ENCODE results near the gene ADH1A. TPM values are rescaled to one million over a fixed set of nuclear protein-coding genes. Genes with fewer than 3 reads are reported as not detected.

The ADH1A gene
- total RNA-seq (2014; rRNA removed) (not detected in 2 replicates), Bru-seq, nascent RNA (not detected), BruChase-seq, experiment 1, labeled RNA remaining after a 6-hour chase (not detected), BruChase-seq, experiment 2, labeled RNA remaining after a 2-hour chase (not detected)
- long read RNA-seq = 0 reads

DNA sequence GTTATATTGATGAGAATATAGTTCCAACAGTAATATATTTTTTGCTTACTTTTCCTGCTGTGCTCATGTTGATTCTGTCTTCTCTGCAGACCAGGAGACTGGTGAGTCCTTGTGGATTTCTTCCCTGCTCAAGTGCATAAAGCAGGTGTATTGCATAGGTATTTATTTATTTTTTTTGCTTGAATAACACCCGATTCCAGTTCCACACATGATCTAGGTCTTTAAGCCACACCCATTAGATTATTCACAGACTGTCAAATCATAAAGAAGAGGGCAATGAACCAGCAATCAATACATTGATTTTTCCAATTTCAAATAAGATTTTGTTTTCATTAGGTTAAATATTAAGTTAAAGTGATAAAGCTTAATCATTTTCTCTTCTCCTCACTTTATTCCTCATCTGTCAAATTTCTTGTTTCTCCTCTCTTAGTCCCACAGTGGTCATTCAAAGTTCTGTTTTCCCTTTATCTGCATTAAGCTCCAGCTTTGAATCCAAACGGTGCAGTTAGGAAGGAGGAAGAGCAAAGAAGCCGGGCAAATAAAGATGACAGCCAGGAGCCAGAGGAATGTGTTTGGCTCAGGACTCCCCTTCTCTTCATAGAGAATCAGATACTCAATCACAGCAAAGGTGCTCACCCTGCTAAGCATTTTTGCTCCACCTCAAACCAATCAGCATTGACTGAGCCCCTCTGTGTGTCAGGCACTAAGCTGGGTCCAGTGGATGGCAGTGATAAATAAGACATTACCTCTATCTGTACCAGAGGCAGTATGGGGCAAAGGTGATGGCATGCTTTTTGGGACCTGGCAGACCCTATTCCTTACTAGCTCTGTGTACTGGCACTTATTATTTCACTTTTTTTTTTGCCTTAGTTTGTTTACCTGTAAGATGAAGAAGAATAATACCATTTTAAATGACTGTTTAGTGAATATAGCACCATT, at the start of gene ADH1A:
TSS of gene ADH1A (minus strand) at position 138 of the 939 bp plus-strand sequence. CDS start at position 67, 71 bp downstream.
- Histone ChIP-seq H3F3A (ENCODE audit: low read length, unreplicated experiment) (no peaks in the 10 kb centered on the region), H3K36me3 (ENCODE audit: low read depth, low read length) (no peaks in the 10 kb centered on the region), H4K20me1 (ENCODE audit: low read length) (no peaks in the 10 kb centered on the region), H3K9me2 (replicated peaks; ENCODE audit: low read length) (no peaks in the 10 kb centered on the region), H3K4me2 (ENCODE audit: low read length) (no peak within 1 kb of the TSS), H3K4me1 (ENCODE audit: insufficient read depth, low read length) (no peaks in the 10 kb centered on the region), H3K4me3 (ENCODE audit: low read length) (no peak within 1 kb of the TSS), H3K27ac (ENCODE audit: low read length) (no peak within 1 kb of the TSS), H3K9me3 (ENCODE audit: low read length) (no peaks in the 10 kb centered on the region), H3K79me2 (ENCODE audit: low read length) (no peaks in the 10 kb centered on the region), H3K9ac (ENCODE audit: low read length) (no peak within 1 kb of the TSS), H2AFZ (ENCODE audit: low read length) (no peak within 1 kb of the TSS), H3K27me3 (ENCODE audit: low read length) (no peaks in the 10 kb centered on the region)
- ChIA-PET POLR2A (ENCODE audit: unreplicated experiment) (no interaction called here), CTCF (no interaction called here)
- no TSS peak for BruUV-seq (replicated peaks)
- TF ChIP-seq CTCF (conservative IDR thresholded peaks at IDR 0.05; ENCODE audit: low read depth, low read length) (no peak), EZH2 (IDR thresholded peaks at IDR 0.05; ENCODE audit: low read length, unreplicated experiment) (no peak), EZH2phosphoT487 (IDR thresholded peaks at IDR 0.05; ENCODE audit: borderline replicate concordance, low read length) (no peak)
- DNase-seq (no peak), ATAC-seq (no peak)
- intact Hi-C loops (cut with micrococcal nuclease) = no loop called here

- Histone ChIP-seq H3K4me2 (ENCODE audit: low read length) (no peak overlapping the region), H3K9me2 (replicated peaks; ENCODE audit: low read length) (no peaks in the 10 kb centered on the region), H3K27me3 (ENCODE audit: low read length) (peaks cover 18% of the 10 kb centered on the region), H3K4me3 (ENCODE audit: low read length) (no peak overlapping the region), H4K20me1 (ENCODE audit: low read length) (no peaks in the 10 kb centered on the region), H3K9ac (ENCODE audit: low read length) (no peak overlapping the region), H2AFZ (ENCODE audit: low read length) (no peak overlapping the region), H3K27ac (ENCODE audit: low read length) (no peak overlapping the region), H3K36me3 (ENCODE audit: low read depth, low read length) (no peaks in the 10 kb centered on the region), H3K79me2 (ENCODE audit: low read length) (no peaks in the 10 kb centered on the region), H3K9me3 (ENCODE audit: low read length) (no peaks in the 10 kb centered on the region), H3K4me1 (ENCODE audit: insufficient read depth, low read length) (no peaks in the 10 kb centered on the region), H3F3A (ENCODE audit: low read length, unreplicated experiment) (no peaks in the 10 kb centered on the region)
- CTCF ChIA-PET = no interaction called here
- no TSS peak for BruUV-seq (replicated peaks)
- TF ChIP-seq EZH2 (IDR thresholded peaks at IDR 0.05; ENCODE audit: low read length, unreplicated experiment) (no peak), CTCF (conservative IDR thresholded peaks at IDR 0.05; ENCODE audit: low read depth, low read length) (no peak), EZH2phosphoT487 (IDR thresholded peaks at IDR 0.05; ENCODE audit: borderline replicate concordance, low read length) (no peak)
- DNase-seq (no peak), ATAC-seq (no peak)
- POLR2A ChIA-PET (ENCODE audit: unreplicated experiment) = no interaction called here
- intact Hi-C loops (cut with micrococcal nuclease) = no loop called here
Observed at GRCh38 chr4:99339172-99339571, 48.4 kb upstream of the ADH1A start.

DNA sequence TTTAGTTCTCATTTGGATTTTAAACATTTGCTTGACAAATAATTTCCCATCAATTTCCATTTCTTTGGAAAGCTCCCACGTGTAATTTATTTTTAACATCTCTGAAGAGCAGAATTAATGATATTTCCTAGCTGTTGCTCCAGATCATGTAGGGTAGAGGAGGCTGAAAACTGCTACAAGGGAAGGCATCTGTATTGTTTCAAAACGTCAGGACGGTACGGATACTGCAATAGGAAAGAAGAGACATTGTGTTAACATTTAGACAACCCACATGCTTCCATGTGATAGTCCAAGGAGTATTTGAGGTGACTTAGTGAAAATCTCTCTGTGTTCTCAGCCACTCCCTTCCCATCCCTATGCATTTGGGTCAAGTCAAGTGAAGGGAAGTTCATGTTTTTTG, 45.8 kb upstream of the ADH1A start:
- no TSS peak for BruUV-seq (replicated peaks)
- Histone ChIP-seq H3K9me3 (ENCODE audit: low read length) (no peaks in the 10 kb centered on the region), H3K27me3 (ENCODE audit: low read length) (peaks cover 18% of the 10 kb centered on the region), H4K20me1 (ENCODE audit: low read length) (no peaks in the 10 kb centered on the region), H3K36me3 (ENCODE audit: low read depth, low read length) (no peaks in the 10 kb centered on the region), H3K79me2 (ENCODE audit: low read length) (no peaks in the 10 kb centered on the region), H3K9ac (ENCODE audit: low read length) (no peak overlapping the region), H3K4me3 (ENCODE audit: low read length) (no peak overlapping the region), H3F3A (ENCODE audit: low read length, unreplicated experiment) (no peaks in the 10 kb centered on the region), H3K9me2 (replicated peaks; ENCODE audit: low read length) (no peaks in the 10 kb centered on the region), H3K27ac (ENCODE audit: low read length) (no peak overlapping the region), H2AFZ (ENCODE audit: low read length) (no peak overlapping the region), H3K4me1 (ENCODE audit: insufficient read depth, low read length) (no peaks in the 10 kb centered on the region), H3K4me2 (ENCODE audit: low read length) (no peak overlapping the region)
- no peak for ATAC-seq
- TF ChIP-seq CTCF (conservative IDR thresholded peaks at IDR 0.05; ENCODE audit: low read depth, low read length) (no peak), EZH2 (IDR thresholded peaks at IDR 0.05; ENCODE audit: low read length, unreplicated experiment) (no peak), EZH2phosphoT487 (IDR thresholded peaks at IDR 0.05; ENCODE audit: borderline replicate concordance, low read length) (no peak)
- DNase-seq = no peak
- intact Hi-C loops (cut with micrococcal nuclease) = no loop called here
- ChIA-PET POLR2A (ENCODE audit: unreplicated experiment) (no interaction called here), CTCF (no interaction called here)

All from PC-3 (cell line).